ENCODE data around the gene ZNF629.

The ZNF629 gene

GRCh38 chr16:30747331-30747730 lies 39.7 kb downstream of the ZNF629 start:
- no peak for DNase-seq

GRCh38 chr16:30746638-30747175 lies 40.3 kb downstream of the ZNF629 start:
- DNase-seq = no peak

- no peak for DNase-seq
These were observed 41.9 kb downstream of the ZNF629 start for GRCh38 chr16:30745082-30745481.

- no peak for DNase-seq
These were observed 42.8 kb downstream of the ZNF629 start for GRCh38 chr16:30744183-30744582.

- no peak for DNase-seq
These were observed 43.3 kb downstream of the ZNF629 start for GRCh38 chr16:30743716-30744115.

- no peak for DNase-seq
These were observed 45.5 kb downstream of the ZNF629 start for GRCh38 chr16:30741461-30741914.

- peak; percentile 9 for DNase-seq
These were observed 46.4 kb downstream of the ZNF629 start for GRCh38 chr16:30740364-30741251.

- no peak for DNase-seq
These were observed 47.7 kb downstream of the ZNF629 start for GRCh38 chr16:30738984-30739951.

GRCh38 chr16:30737794-30738648 lies 49.0 kb downstream of the ZNF629 start:
- DNase-seq = no peak

GRCh38 chr16:30736995-30737793 lies 49.8 kb downstream of the ZNF629 start:
- DNase-seq = no peak

- DNase-seq = no peak
These were observed 55.6 kb downstream of the ZNF629 start for GRCh38 chr16:30731411-30731810.

GRCh38 chr16:30728899-30729672 lies 57.9 kb downstream of the ZNF629 start:
- no peak for DNase-seq
